Natural killer cell (primary cell): Measurements from ENCODE around the gene TMEM8B. TPM values are rescaled to one million over a fixed set of nuclear protein-coding genes. Genes with fewer than 3 reads are reported as not detected.
"Not testable (repeated sequence)": the region's sequence is repeated elsewhere in the genome, so short reads cannot be mapped to it uniquely, and the experiment has no call there.

Source experiments
- ATAC-seq, 3 donors: fragments of 150-1000 bp in 2 of 3; fragments of 200-7000 bp in 1 of 3; cut with Tn5 transposase; 1 replicate in 1 of 3; 2 replicates in 2 of 3; pipeline ENCODE4 v1.10.0; 2021; ENCODE audit warnings: mild to moderate bottlenecking in 2 of 3, moderate library complexity in 2 of 3
- DNase-seq, 2 donors: peaks; one replicate each; pipeline versions ENCODE4 v3.0.0 to v3.0.0-alpha.2; 2013 to 2021; ENCODE audit warnings: mixed read lengths in 1 of 2
- H3K27ac ChIP-seq: one replicate; pipeline ENCODE4 v1.5.1; 2013; ENCODE audit warnings: mild to moderate bottlenecking, low read length
- H3K27me3 ChIP-seq: one replicate; pipeline ENCODE4 v1.6.1; 2013; ENCODE audit warnings: low read length; ENCODE audit not compliant: control insufficient read depth, insufficient read depth
- H3K36me3 ChIP-seq: one replicate; pipeline ENCODE4 v1.6.1; 2013; ENCODE audit warnings: low read length; ENCODE audit not compliant: control insufficient read depth, insufficient read depth
- H3K4me1 ChIP-seq: one replicate; pipeline ENCODE4 v1.6.1; 2013; ENCODE audit warnings: low read length; ENCODE audit not compliant: control insufficient read depth, insufficient read depth
- H3K4me3 ChIP-seq: one replicate; pipeline ENCODE4 v1.5.1; 2013; ENCODE audit warnings: low read length
- H3K9me3 ChIP-seq: one replicate; pipeline ENCODE4 v1.6.1; 2013; ENCODE audit warnings: low read length; ENCODE audit not compliant: control insufficient read depth, insufficient read depth
- H3K27ac Mint-ChIP-seq, 2 donors: one replicate each; pipeline ENCODE4 v1.8.0; 2022; ENCODE audit warnings: mild to moderate bottlenecking in 2 of 2, mixed read lengths in 2 of 2, moderate library complexity in 1 of 2
- H3K27me3 Mint-ChIP-seq, 2 donors: one replicate each; pipeline ENCODE4 v1.8.0; 2022; ENCODE audit warnings: low read depth in 2 of 2, mixed read lengths in 2 of 2
- H3K36me3 Mint-ChIP-seq: one replicate; pipeline ENCODE4 v1.8.0; 2022; ENCODE audit warnings: mixed read lengths
- H3K4me1 Mint-ChIP-seq, 2 donors: one replicate each; pipeline ENCODE4 v1.8.0; 2022; ENCODE audit warnings: mixed read lengths in 2 of 2
- H3K4me3 Mint-ChIP-seq: one replicate; pipeline ENCODE4 v1.8.0; 2022; ENCODE audit warnings: mild to moderate bottlenecking, moderate library complexity, mixed read lengths
- H3K9me3 Mint-ChIP-seq, 2 donors: one replicate each; pipeline ENCODE4 v1.8.0; 2022; ENCODE audit warnings: mixed read lengths in 2 of 2
- CTCF ChIP-seq: fragments of 200-600 bp; IDR thresholded peaks from one replicate; pipeline ENCODE4 v1.8.0; 2022; ENCODE audit warnings: antibody characterized with exemption
- WGBS: methylation state at CpG from one replicate; pipeline ENCODE4 v1.1.7; 2013; ENCODE audit warnings: missing lambda C conversion rate; ENCODE audit not compliant: insufficient coverage; 5-methylcytosine and 5-hydroxymethylcytosine counted together
- intact Hi-C: fragments of 100-400 bp; cut with micrococcal nuclease; formaldehyde crosslinking; loops from one replicate; pipeline ENCODE4 v1.14.2; 2022
- total RNA-seq, 4 donors: library from RNA; stranded (reverse); fragments of 120-200 nt in 1 of 4; gene quantifications; one replicate each; pipeline versions ENCODE4 v1.2.3 to v1.2.4, GENCODE V29; 2013 to 2022

TMEM8B gene
- total RNA-seq, 3 donors from 2014 or later (not counting 1 experiment from before 2014, with no cell fraction given) = 5.2 to 7.8 (median 5.4) TPM

GRCh38 chr9:35872505-35872904, 43.5 kb downstream of the TMEM8B start:
- H3K9me3 Mint-ChIP-seq = peaks cover 0 to 3% of the 10 kb centered on the region in 2 donors
- H3K27ac ChIP-seq = no peak overlapping the region
- TF ChIP-seq CTCF = no peak
- H3K27ac Mint-ChIP-seq = no peak overlapping the region
- no peak overlapping the region for H3K4me3 ChIP-seq
- no CpG with 5 or more reads among the region's 3 CpGs for WGBS
- intact Hi-C loops = no loop called here
- no peak for ATAC-seq
- no peaks in the 10 kb centered on the region for H3K9me3 ChIP-seq
- no peaks in the 10 kb centered on the region for H3K36me3 Mint-ChIP-seq
- DNase-seq = no peak
- no peaks in the 10 kb centered on the region for H3K36me3 ChIP-seq
- peaks cover 12 to 17% of the 10 kb centered on the region in 2 donors for H3K27me3 Mint-ChIP-seq
- peaks cover 8% of the 10 kb centered on the region for H3K27me3 ChIP-seq
- H3K4me3 Mint-ChIP-seq = no peak overlapping the region
- H3K4me1 ChIP-seq = no peaks in the 10 kb centered on the region
- no peaks in the 10 kb centered on the region for H3K4me1 Mint-ChIP-seq

GRCh38 chr9:35882263-35882848, 53.3 kb downstream of the TMEM8B start:
- H3K27me3 Mint-ChIP-seq = peaks cover 18 to 21% of the 10 kb centered on the region in 2 donors
- H3K36me3 ChIP-seq = no peaks in the 10 kb centered on the region
- 0% methylated on average over 4 of the region's 4 CpGs for WGBS
- H3K27ac ChIP-seq = no peak overlapping the region
- H3K36me3 Mint-ChIP-seq = no peaks in the 10 kb centered on the region
- no peaks in the 10 kb centered on the region for H3K9me3 ChIP-seq
- TF ChIP-seq CTCF = peak; percentile 99
- peaks cover 2% of the 10 kb centered on the region for H3K27me3 ChIP-seq
- no peaks in the 10 kb centered on the region for H3K4me1 Mint-ChIP-seq
- H3K4me3 ChIP-seq = no peak overlapping the region
- peaks cover 0 to 1% of the 10 kb centered on the region in 2 donors for H3K9me3 Mint-ChIP-seq
- H3K4me1 ChIP-seq = no peaks in the 10 kb centered on the region
- H3K4me3 Mint-ChIP-seq = no peak overlapping the region
- intact Hi-C loops = loop anchor here (1.0 to 5.0 kb wide), 3 partner anchors 92 to 280 kb away; no protein-coding TSS in a partner anchor
- peak; percentile 64 to 75 (median 67) for ATAC-seq
- no peak overlapping the region for H3K27ac Mint-ChIP-seq
- peak; percentile 78 to 89 for DNase-seq

GRCh38 chr9:35882996-35883395, 54.0 kb downstream of the TMEM8B start:
- peaks cover 2% of the 10 kb centered on the region for H3K27me3 ChIP-seq
- H3K27ac ChIP-seq = no peak overlapping the region
- H3K9me3 Mint-ChIP-seq = no peaks in the 10 kb centered on the region
- H3K4me3 Mint-ChIP-seq = no peak overlapping the region
- intact Hi-C loops = loop anchor here (1.0 to 5.0 kb wide), 3 partner anchors 93 to 281 kb away; no protein-coding TSS in a partner anchor
- H3K4me3 ChIP-seq = no peak overlapping the region
- no peaks in the 10 kb centered on the region for H3K4me1 ChIP-seq
- no peaks in the 10 kb centered on the region for H3K36me3 Mint-ChIP-seq
- TF ChIP-seq CTCF = no peak
- DNase-seq = no peak
- 60% methylated on average over 3 of the region's 3 CpGs for WGBS
- no peaks in the 10 kb centered on the region for H3K36me3 ChIP-seq
- H3K4me1 Mint-ChIP-seq = no peaks in the 10 kb centered on the region
- H3K27me3 Mint-ChIP-seq = peaks cover 11 to 15% of the 10 kb centered on the region in 2 donors
- no peaks in the 10 kb centered on the region for H3K9me3 ChIP-seq
- no peak overlapping the region for H3K27ac Mint-ChIP-seq
- no peak for ATAC-seq

GRCh38 chr9:35884908-35885307, 55.9 kb downstream of the TMEM8B start:
- H3K36me3 ChIP-seq, H3K4me3 ChIP-seq, H3K4me1 ChIP-seq, H3K36me3 Mint-ChIP-seq, H3K27ac ChIP-seq, H3K27me3 ChIP-seq, H3K9me3 ChIP-seq, ATAC-seq, H3K4me1 Mint-ChIP-seq, DNase-seq, H3K27ac Mint-ChIP-seq, H3K4me3 Mint-ChIP-seq, H3K9me3 Mint-ChIP-seq: not testable (repeated sequence)
- intact Hi-C loops = loop anchor here (5.0 kb wide), 1 partner anchor 283 kb away; no protein-coding TSS in a partner anchor
- 84% methylated on average over 3 of the region's 3 CpGs for WGBS
- H3K27me3 Mint-ChIP-seq = peaks cover 0 to 11% of the 10 kb centered on the region in 2 donors
